Measurements from ENCODE around the gene PDHA1.
A peak's percentile ranks its signal among the peaks of the same experiment; 100 is the strongest.

The PDHA1 gene

DNA sequence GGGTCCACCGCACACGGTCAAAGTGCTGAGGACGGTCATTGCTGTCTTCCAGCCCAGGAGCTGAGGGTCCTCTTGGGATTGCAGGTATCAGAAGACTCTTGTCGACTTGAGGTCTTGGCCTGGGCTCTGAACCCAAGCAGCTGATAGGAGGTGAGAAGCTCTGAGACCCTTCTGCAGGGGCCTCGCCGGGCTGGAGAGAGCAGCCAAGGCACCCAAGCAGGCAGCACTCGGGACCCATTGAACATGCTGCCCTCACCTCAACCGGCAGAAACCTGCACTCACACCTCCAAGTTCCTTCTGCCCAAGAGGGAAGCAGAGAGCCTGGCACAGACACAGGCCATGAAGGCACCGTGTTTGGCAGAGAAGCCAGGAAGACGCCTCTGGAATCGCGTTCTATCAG, 34.1 kb downstream of the PDHA1 start:
- no peak for DNase-seq (ENCODE audit: low spot score)

DNA sequence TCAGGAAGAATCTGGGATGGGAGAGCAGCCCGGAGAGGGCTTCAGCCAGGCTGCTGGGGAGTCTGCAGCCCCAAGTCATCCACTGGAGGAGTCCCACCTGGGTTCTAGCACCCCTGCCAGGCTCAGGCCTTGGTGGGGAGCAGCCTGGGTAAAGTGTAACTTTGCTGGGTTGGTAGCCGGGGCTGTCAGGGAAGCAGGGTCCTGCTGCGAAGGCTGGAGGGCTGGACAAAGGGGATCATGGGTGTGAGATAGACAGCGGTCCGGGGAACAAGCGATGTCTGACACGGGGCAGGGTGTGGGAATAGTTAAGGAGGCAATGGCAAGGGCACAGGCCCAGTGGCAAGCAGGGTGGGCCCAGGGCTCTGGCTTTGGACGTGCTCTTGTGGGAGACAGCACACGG, 37.6 kb downstream of the PDHA1 start:
- no peak for DNase-seq (ENCODE audit: low spot score)

DNA sequence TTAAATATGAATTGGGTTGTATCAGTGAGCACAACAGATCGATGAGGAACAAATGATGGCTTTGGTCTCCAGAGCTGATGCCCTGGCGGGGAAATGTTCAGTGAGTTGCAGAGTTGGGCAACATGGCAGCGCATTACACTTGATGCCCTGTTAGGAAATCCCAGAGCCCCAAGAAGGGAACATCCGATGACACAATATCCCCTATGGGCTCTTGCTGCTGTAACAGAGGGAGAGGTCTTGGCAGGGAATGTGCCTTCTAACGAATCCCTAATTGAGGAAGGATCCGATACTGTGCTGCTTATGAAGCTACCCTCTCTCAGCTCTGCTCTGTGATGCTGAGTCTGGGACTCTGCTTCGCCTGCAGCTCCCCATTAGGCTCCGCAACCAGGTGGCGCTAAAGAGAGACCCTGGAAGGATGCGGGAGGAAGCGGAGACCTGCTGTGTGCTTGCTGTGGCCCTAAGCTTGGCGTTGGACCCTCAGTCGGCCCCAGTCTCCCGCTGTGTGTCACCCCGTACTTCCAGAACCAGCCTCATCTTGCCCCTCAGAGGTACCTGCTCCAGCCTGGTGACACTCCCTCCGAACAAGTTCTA, 38.9 kb downstream of the PDHA1 start:
- peak; percentile 20 for DNase-seq (ENCODE audit: low spot score)

DNA sequence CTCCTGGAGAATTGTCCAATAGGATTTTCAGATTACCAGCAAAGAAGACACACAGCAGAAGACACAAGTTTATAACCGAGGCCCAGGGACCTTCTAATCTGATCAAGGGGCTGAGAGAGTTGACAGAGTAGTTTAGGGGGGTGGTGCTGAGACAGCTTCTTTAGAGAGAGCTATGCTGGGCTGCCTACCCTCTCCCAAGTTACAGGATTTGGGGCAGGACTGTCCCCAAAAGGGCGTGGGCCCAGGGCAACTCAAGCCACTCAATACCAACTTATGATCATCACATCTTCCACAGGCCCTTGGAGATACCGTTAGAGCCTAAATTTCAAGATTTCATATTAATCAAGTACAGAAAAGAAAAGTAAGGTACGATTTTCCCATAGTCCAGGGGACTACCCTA, 43.0 kb downstream of the PDHA1 start:
- DNase-seq (ENCODE audit: low spot score) = no peak

DNA sequence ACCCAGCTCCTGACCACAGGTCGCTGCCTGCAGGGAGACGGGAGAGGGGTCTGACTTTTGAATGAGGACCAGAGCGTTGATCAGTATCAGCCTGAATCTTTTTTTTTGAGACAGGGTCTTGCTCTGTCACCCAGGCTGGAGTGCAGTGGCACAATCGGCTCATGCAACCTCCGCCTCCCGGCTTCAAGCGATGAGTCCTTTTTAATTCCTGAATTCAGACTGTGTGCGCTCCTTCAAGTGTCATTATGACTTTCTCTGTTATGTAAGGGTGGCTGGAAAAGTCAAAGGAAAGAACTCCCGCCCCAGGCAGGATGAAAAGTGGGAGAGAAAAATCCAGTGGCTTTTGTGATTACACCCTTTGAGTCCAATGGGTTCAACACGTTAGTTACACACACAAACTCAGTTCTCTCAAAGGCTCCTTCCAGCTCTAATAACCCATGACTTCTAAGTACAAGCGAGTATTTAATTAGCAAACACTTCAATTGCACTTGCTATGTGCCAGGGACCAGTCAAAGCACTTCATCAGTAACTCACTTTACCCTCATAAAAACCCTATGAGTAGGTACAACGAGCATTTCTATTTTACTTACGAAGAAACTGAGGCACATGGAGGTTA, 44.4 kb downstream of the PDHA1 start:
- no peak for DNase-seq (ENCODE audit: low spot score)

DNA sequence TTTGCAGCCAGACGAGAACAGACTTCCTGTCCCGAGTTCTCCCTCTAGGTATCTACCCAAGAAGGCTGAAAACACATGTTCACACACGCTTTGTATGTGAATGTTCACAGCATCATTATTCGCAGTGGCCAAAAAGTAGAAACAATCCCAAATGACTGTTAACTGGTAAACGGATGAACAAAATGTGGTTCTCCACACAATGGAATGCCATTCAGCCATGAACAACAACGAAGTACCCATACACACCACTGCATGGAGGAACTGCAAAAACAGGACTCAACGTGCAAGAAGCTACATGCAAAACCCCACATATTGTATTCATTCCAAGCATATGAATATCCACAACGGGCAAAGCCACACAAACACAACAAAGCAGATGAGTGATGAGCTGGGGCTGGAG, 45.0 kb downstream of the PDHA1 start:
- no peak for DNase-seq (ENCODE audit: low spot score)

DNA sequence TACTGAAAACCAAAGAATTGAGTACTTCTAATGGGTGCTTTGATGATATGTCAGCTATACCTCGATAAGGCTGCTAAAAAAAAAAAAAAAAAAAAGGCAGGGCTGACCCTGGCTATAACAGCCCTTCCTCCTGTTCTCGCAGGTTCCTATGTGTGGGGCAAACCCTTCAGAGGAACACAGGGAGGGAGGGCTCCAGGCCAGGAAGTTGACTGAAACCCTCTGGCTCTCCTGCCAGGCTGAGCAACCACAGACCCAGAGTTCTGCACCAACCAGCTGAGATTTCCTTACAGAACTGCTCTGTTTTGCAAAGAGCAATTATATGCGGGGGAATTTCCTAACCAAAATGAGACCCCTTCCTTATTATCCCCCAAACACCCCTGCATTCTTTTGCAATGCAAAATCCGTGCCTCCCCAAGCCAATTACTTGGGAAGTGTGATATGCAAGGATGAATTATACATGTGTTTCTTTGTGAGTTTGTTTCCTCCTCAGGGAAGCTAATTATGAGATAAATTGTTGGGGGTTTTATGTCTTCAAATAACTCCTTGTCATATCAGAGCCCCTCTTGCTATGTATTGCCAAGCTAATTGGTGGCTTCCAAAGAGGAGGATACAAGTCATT, 45.6 kb downstream of the PDHA1 start:
- no peak for DNase-seq (ENCODE audit: low spot score)

DNA sequence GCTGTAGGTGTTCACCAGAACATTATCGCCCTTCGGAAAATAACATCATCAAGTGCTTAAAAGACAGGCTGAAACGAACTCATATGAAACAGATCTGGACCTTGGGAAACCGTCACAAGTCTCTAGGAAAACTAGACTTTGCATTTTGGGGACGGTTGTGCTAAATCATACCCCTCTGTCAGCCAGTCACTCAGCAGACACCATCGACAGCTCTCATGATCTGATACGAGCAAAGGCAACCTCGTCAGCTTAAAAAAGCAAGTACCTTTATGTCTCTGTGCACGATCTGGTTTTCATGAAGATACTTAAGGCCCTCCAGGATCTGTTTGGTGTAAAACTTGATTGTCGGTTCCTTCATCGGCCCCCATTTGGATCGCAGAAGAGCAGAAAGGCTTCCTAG, 48.4 kb downstream of the PDHA1 start:
- no peak for DNase-seq (ENCODE audit: low spot score)

DNA sequence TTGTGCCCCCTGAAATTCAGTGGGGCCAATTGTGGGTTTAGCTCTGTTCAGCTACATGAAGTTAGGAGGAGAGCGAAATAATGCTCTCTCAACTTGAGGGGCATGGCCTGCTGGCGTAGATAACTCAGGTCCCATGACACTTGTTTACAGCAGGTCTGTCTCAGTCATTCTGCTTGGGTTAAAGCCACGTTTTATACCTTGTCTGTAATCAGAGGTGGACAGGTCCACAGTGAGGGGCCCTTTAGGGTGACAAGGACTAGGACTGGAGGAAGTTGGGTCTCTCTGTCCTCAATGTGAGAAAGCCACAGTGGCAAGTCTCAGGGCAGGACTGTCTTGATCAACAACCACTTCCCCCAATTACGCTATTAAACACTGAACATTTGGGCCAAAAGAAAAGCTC, 49.0 kb downstream of the PDHA1 start:
- DNase-seq (ENCODE audit: low spot score) = no peak

DNA sequence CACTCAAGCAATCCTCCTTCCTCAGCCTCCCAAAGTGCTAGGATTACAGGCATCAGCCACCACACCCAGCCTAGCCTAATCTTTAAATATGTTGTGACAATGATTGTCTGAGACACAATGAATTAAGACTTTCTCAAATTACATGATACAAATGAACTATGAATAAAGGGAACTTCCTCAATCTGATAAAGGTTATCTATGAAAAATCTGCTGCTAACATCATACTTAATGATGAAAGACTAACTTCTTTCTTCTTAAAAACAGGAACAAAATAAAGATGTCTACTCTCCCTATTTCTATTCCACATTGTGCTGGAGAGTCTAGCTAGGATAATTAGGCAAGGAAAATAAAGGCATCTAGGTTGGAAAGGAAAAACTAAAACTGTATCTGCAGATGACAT, 60.0 kb downstream of the PDHA1 start:
- no peak for DNase-seq (ENCODE audit: low spot score)

DNA sequence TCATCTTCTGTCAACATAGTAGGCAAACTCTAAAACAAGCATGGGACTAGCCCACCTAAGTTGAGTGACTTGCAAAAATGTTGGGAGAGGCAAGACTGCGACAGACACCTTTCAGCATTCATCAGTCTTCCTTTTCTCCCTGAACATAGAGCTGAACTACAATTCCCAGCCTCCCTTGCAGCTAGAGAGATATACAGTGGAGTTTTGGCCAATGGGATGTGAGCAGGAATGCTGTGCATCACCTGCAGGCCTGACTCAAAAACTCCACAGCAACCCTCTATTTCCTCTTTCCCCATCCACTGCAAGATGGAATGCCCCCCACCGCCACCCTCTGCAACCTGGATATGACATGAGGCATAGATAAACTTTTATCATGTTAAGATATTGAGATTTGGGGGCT, 66.5 kb downstream of the PDHA1 start:
- DNase-seq (ENCODE audit: low spot score) = no peak
